HG03565 (cell line): ENCODE results near the gene AP5Z1.
"Not testable (repeated sequence)": the region's sequence is repeated elsewhere in the genome, so short reads cannot be mapped to it uniquely, and the experiment has no call there.

ENCODE experiments used
- ATAC-seq: cut with Tn5 transposase; IDR thresholded peaks from one replicate; pipeline ENCODE4 v1.9.1; 2021; ENCODE audit warnings: mild to moderate bottlenecking, moderate library complexity; ENCODE audit not compliant: unreplicated experiment

The AP5Z1 gene

DNA sequence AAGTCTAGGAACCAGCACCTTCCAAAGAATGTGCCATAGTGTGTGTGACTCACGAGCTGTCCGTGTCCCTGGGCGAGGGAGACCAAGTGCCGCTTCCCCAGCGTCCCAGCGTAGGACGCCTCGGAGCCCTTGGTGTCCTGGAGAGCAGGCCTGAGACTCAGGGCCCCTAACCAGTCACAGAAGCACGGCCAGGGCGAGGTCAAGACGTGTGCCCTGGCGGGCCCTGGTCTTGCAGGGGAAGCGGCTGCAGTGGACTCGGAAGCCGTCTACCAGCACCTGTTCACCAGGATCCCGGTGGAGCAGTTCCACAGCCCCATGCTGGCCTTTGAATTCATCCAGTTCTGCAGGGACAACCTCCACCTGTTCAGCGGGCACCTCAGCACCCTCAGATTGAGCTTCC, 10.6 kb downstream of the AP5Z1 start:
- no peak for ATAC-seq

DNA sequence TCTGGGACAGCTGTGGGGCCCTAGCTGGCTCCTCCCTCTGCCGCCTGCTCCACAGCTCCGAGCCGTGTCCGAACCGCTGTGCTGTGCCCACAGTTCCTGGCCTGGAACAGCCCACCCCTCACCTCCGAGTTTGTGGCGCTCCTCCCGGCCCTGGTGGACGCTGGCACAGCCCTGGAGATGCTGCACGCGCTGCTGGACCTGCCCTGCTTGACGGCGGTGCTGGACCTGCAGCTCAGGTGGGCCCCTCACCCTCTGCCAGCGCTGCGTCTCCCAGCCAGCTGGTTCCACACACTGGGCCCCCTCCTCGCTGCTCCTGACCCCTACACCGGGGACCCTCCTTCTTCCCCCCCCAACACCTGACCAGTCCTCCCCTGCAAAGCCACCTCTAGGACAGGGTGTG, 12.1 kb downstream of the AP5Z1 start:
- no peak for ATAC-seq

DNA sequence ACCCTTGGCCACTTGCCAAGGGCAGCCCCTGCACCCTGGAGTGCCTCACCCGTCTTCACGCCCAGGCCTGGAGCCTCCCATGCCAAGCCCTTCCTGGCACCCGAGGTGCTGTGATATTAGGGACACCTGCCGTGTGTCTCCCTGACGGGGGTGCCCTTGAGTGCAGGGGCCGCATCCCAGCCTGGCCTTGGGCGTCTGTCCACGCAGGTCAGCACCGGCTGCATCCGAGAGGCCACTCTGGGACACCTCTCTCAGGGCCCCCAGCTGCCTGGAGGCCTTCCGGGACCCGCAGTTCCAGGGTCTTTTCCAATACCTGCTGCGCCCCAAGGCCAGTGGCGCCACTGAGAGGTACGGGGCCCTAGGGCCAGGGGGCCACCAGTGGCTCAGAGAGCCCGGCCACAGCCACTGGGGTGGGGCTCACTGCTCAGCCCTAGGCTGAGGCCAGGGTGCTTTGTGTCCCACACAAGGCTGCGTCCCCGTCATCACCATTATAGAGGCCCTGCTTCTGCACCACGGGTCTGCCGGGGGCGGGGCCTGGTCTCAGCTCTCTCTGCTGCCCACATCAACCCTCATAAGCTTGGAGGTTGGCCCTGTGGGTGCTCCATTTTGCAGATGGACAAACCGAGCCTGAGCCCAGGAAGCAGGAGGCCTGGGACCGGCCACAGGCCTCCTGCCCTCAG, 12.7 kb downstream of the AP5Z1 start:
- no peak for ATAC-seq

DNA sequence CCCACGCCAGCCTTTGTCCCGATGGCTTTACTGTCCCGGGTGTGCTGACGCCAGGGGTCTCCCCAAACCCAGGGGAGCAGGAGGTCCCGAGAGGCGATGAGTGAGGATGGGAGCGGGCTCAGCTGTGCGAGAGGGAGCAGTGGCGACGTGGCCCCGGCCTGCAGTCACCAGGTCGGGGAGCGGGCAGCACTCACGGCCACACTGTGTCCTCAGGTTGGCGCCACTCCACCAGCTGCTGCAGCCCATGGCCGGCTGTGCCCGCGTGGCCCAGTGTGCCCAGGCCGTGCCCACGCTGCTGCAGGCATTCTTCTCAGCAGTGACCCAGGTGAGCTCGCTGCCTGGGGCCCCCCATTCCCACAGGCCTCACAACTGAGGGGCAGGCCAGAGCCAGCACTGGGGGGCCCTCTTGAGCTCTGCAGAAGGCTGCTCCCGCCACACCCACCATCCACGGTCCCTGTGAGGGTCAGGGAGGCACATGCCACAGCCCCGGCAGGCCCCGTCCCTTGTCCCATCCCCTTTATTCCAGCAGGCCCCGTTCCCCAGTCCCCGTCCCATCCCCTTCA, 13.3 kb downstream of the AP5Z1 start:
- no peak for ATAC-seq

GRCh38 chr7:4789194-4790077, 14.0 kb downstream of the AP5Z1 start:
- no peak for ATAC-seq

DNA sequence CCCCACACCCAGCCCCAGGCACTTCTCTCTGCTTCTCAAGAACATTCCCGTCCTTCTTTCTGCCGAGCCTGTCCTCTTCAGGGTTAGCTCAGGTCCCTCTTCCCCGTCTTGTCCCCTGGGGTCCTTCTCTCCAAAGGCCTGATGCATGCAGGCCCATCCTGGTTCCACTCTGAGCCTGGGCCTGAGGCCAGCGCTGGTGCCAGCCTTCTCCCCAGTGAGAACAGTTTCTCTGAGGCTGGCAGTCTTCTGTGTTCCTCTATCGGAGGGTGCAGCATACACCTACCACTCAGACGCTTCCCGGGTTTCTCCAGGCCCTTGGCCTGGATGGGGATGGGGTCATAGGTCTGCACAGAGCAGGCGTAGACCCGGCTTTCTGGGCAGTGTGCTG, 14.6 kb downstream of the AP5Z1 start:
- ATAC-seq = no peak

DNA sequence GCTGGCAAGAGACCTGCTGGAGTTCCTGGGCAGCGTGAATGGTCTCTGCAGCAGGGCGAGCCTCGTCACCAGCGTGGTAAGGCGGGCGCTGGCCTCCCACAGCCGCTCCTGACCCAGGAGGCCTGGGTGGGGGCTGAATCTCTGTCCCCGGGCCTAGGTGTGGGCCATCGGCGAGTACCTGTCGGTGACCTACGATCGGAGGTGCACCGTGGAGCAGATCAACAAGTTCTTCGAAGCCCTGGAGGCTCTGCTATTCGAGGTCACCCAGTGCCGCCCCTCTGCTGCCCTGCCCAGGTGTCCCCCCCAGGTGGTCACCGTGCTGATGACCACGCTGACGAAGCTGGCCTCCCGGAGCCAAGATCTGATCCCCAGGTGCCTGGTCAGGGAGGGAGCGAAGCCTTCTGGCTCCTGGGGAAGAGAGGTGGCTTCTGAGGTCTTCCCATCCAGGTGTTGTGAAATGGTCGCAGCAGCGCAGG, 15.1 kb downstream of the AP5Z1 start:
- ATAC-seq = no peak

- ATAC-seq = no peak
These were observed 15.8 kb downstream of the AP5Z1 start for GRCh38 chr7:4791101-4791737.

- ATAC-seq = no peak
These were observed 16.5 kb downstream of the AP5Z1 start for GRCh38 chr7:4791738-4792536.

- no peak for ATAC-seq
These were observed 17.2 kb downstream of the AP5Z1 start for GRCh38 chr7:4792537-4793126.

DNA sequence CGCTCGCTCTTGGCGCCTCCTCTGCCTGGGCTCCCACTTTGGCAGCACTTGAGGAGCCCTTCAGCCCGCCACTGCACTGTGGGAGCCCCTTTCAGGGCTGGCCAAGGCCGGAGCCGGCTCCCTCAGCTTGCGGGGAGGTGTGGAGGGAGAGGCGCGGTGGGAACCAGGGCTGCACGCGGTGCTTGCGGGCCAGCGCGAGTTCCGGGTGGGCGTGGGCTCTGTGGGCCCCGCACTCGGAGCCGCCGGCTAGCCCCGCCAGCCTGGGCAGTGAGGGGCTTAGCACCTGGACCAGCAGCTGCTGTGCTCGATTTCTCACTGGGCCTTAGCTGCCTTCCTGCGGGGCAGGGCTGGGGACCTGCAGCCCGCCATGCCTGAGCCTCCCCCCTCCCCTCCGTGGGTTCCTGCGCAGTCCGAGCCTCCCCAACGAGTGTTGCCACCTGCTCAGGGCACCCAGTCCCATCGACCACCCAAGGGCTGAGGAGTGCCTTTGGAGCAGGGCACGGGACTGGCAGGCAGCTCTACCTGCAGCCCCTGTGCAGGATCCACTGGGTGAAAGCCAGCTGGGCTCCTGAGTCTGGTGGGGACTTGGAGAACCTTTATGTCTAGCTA, 18.1 kb downstream of the AP5Z1 start:
- ATAC-seq = not testable (repeated sequence)

- ATAC-seq = not testable (repeated sequence)
These were observed 18.7 kb downstream of the AP5Z1 start for GRCh38 chr7:4794171-4794570.

DNA sequence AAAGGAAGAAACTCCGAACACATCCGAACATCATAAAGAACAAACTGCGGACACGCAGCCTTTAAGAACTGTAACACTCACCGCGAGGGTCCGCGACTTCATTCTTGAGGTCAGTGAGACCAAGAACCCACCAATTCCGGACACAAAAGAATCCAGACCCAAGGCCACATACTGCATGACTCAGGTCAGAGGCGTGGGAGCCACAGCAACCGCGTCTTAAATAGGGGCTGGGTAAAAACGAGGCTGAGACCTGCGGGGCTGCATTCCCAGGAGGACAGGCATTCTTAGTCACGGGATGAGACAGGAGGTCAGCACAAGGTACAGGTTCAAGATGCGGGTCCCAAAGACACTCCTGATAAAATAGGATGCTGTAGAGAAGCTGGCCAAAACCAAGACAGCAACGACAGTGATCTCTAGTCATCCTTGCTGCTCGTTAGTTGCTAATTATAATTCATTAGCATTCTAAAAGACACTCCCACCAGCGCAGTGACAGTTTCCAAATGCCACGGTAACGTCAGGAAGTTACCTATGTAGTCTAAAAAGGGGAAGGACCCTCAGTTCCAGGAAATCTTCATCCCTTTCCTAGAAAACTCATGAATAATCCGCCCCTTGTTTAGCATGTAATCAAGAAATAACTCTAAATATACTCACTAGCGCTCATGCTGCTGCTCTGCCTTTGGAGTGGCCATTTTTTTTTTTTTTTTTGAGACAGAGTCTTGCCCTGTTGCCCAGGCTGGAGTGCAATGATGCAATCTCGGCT, 19.3 kb downstream of the AP5Z1 start:
- no peak for ATAC-seq

DNA sequence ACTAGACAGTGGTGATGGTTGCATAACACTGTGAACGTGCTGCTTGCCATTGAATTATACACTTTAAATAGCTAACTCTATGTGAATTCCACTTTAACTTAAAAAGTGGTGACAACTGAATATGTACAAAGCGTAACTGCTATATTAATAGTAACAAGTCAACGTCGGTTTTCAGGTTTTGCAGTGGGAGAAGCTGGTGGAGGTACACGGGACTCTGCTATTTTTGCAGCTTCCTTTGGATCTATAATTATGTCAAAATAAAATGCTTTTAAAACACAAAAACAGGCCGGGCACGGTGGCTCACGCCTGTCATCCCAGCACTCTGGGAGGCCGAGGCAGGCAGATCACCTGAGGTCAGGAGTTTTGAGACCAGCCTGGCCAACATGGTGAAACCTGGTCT, 21.0 kb downstream of the AP5Z1 start:
- no peak for ATAC-seq

- ATAC-seq = peak; percentile 47
These were observed 22.7 kb downstream of the AP5Z1 start for GRCh38 chr7:4797858-4798705.

GRCh38 chr7:4798706-4799235, 23.3 kb downstream of the AP5Z1 start:
- ATAC-seq = no peak

- no peak for ATAC-seq
These were observed 24.3 kb downstream of the AP5Z1 start for GRCh38 chr7:4799508-4800268.
